GM06990 (cell line): ENCODE results near the gene GNG3.
"Not testable (repeated sequence)": the region's sequence is repeated elsewhere in the genome, so short reads cannot be mapped to it uniquely, and the experiment has no call there.

Experiments used
- DNase-seq: peaks from one replicate; pipeline ENCODE4 v3.0.0-alpha.2; 2011; ENCODE audit not compliant: insufficient read length; ENCODE audit errors: extremely low read depth
- H3K27me3 ChIP-seq: replicated peaks from 2 replicates; pipeline ENCODE4 v1.6.0; 2011; ENCODE audit warnings: low read length; ENCODE audit not compliant: control insufficient read depth, insufficient read depth
- H3K36me3 ChIP-seq: 2 replicates; pipeline ENCODE4 v1.5.1; 2011; ENCODE audit warnings: low read length; ENCODE audit not compliant: control insufficient read depth, insufficient read depth
- H3K4me3 ChIP-seq: replicated peaks from 2 replicates; pipeline ENCODE4 v1.5.1; 2011; ENCODE audit warnings: low read depth, mild to moderate bottlenecking, control low read depth, low read length
- CTCF ChIP-seq: IDR thresholded peaks from 2 replicates; pipeline ENCODE4 v1.5.1; 2011; ENCODE audit warnings: low read length, control low read depth, mild to moderate bottlenecking, inconsistent platforms; ENCODE audit not compliant: insufficient read depth, poor library complexity, severe bottlenecking

Gene GNG3

GRCh38 chr11:62726915-62727164, 19.4 kb downstream of the GNG3 start:
- TF ChIP-seq CTCF: no peak
- no peak for DNase-seq
- H3K36me3 ChIP-seq: peaks cover 17% of the 10 kb centered on the region
- no peaks in the 10 kb centered on the region for H3K27me3 ChIP-seq
- H3K4me3 ChIP-seq: peak overlapping the region; percentile 94

GRCh38 chr11:62727165-62727871, 19.8 kb downstream of the GNG3 start, which contains the start of gene HNRNPUL2:
HNRNPUL2 (minus strand) TSS chr11:62727457; CDS start chr11:62727156, 301 bp downstream.
- H3K27me3 ChIP-seq: no peaks in the 10 kb centered on the region
- TF ChIP-seq CTCF: no peak
- H3K36me3 ChIP-seq: peaks cover 12% of the 10 kb centered on the region
- peak; percentile 100 for DNase-seq
- H3K4me3 ChIP-seq: peak within 1 kb of the TSS; percentile 94

GRCh38 chr11:62727872-62728170, 20.3 kb downstream of the GNG3 start:
- peak overlapping the region; percentile 94 for H3K4me3 ChIP-seq
- peaks cover 8% of the 10 kb centered on the region for H3K36me3 ChIP-seq
- H3K27me3 ChIP-seq: no peaks in the 10 kb centered on the region
- no peak for DNase-seq
- no peak for TF ChIP-seq CTCF

- Histone ChIP-seq H3K27me3 (no peaks in the 10 kb centered on the region), H3K4me3 (peak within 1 kb of the TSS; percentile 94), H3K36me3 (peaks cover 6% of the 10 kb centered on the region)
- DNase-seq: peak; percentile 86
- TF ChIP-seq CTCF: no peak
Observed at GRCh38 chr11:62728171-62728988, 20.9 kb downstream of the GNG3 start, which contains the start of gene TTC9C. TTC9C (plus strand) TSS chr11:62728486; CDS start chr11:62728849, 363 bp downstream.

- not testable (repeated sequence) for DNase-seq, H3K36me3 ChIP-seq, H3K27me3 ChIP-seq
- peak overlapping the region; percentile 94 for H3K4me3 ChIP-seq
Observed at GRCh38 chr11:62730076-62730475, 22.6 kb downstream of the GNG3 start.

GRCh38 chr11:62732830-62733229, 25.4 kb downstream of the GNG3 start:
- H3K36me3 ChIP-seq: peaks cover 10% of the 10 kb centered on the region
- H3K4me3 ChIP-seq: no peak overlapping the region
- H3K27me3 ChIP-seq: no peaks in the 10 kb centered on the region
- peak; percentile 12 for TF ChIP-seq CTCF
- no peak for DNase-seq
